Osteoblast (primary cell): ENCODE results near the gene PIP4K2A. TPM values are rescaled to one million over a fixed set of nuclear protein-coding genes. Genes with fewer than 3 reads are reported as not detected.
A peak's percentile ranks its signal among the peaks of the same experiment; 100 is the strongest.
"Not testable (repeated sequence)": the region's sequence is repeated elsewhere in the genome, so short reads cannot be mapped to it uniquely, and the experiment has no call there.

Experiments used
- DNase-seq: peaks from one replicate; pipeline ENCODE4 v3.0.0; 2011; ENCODE audit warnings: low spot score, mixed read lengths; ENCODE audit not compliant: insufficient read length; ENCODE audit errors: missing footprints
- H2AFZ ChIP-seq: 2 replicates; pipeline ENCODE4 v1.6.0; 2011; ENCODE audit warnings: mild to moderate bottlenecking, low read length
- H3K27ac ChIP-seq: 2 replicates; pipeline ENCODE4 v1.5.1; 2011; ENCODE audit warnings: mild to moderate bottlenecking, low read depth, low read length, moderate library complexity
- H3K27me3 ChIP-seq: 2 replicates; pipeline ENCODE4 v1.6.0; 2012; ENCODE audit warnings: mild to moderate bottlenecking, control low read depth, inconsistent platforms, low read length, moderate library complexity; ENCODE audit not compliant: insufficient read depth
- H3K36me3 ChIP-seq: 2 replicates; pipeline ENCODE4 v1.5.1; 2011; ENCODE audit warnings: mild to moderate bottlenecking, low read length, control low read depth, moderate library complexity; ENCODE audit not compliant: insufficient read depth
- H3K4me1 ChIP-seq: 2 replicates; pipeline ENCODE4 v1.5.1; 2011; ENCODE audit warnings: mild to moderate bottlenecking, low read length, control low read depth, moderate library complexity; ENCODE audit not compliant: insufficient read depth
- H3K4me2 ChIP-seq: 2 replicates; pipeline ENCODE4 v1.6.0; 2011; ENCODE audit warnings: mild to moderate bottlenecking, low read length; ENCODE audit not compliant: insufficient read depth
- H3K4me3 ChIP-seq: fragments of 200-600 bp; sonication (generic); 3 replicates; pipeline ENCODE4 v1.5.1; 2012; ENCODE audit warnings: mild to moderate bottlenecking, low read length, inconsistent platforms; ENCODE audit not compliant: insufficient read depth
- H3K79me2 ChIP-seq: 2 replicates; pipeline ENCODE4 v1.6.0; 2012; ENCODE audit warnings: mild to moderate bottlenecking, low read length, control low read depth, inconsistent platforms; ENCODE audit not compliant: insufficient read depth
- H3K9me3 ChIP-seq: 2 replicates; pipeline ENCODE4 v1.5.1; 2011; ENCODE audit warnings: low read depth, low read length, control low read depth
- H4K20me1 ChIP-seq: 2 replicates; pipeline ENCODE4 v1.6.0; 2012; ENCODE audit warnings: mild to moderate bottlenecking, low read length, control low read depth; ENCODE audit not compliant: insufficient read depth
- CTCF ChIP-seq: IDR thresholded peaks from 2 replicates; pipeline ENCODE4 v1.5.1; 2011; ENCODE audit warnings: mild to moderate bottlenecking, low read depth, low read length, moderate library complexity; ENCODE audit errors: extremely low read depth
- total RNA-seq: library from RNA; depleted of rRNA; stranded (reverse); fragments of >200 nt; gene quantifications from 2 replicates; pipeline ENCODE4 v1.2.3, GENCODE V29; 2012

PIP4K2A gene
- total RNA-seq, 1 donor = 68.8 TPM

GRCh38 chr10:22697101-22697500 lies 17.3 kb downstream of the PIP4K2A start:
- no peak for DNase-seq
- Histone ChIP-seq H4K20me1 (peaks cover 36% of the 10 kb centered on the region), H3K79me2 (peaks cover 78% of the 10 kb centered on the region), H3K27me3 (no peaks in the 10 kb centered on the region), H3K9me3 (no peaks in the 10 kb centered on the region), H2AFZ (no peak overlapping the region), H3K4me3 (no peak overlapping the region), H3K27ac (no peak overlapping the region), H3K4me1 (peaks cover 10% of the 10 kb centered on the region), H3K36me3 (no peaks in the 10 kb centered on the region), H3K4me2 (no peak overlapping the region)
- no peak for TF ChIP-seq CTCF

GRCh38 chr10:22693860-22694259 lies 20.5 kb downstream of the PIP4K2A start:
- no peak overlapping the region for H3K27ac ChIP-seq
- H2AFZ ChIP-seq = no peak overlapping the region
- no peaks in the 10 kb centered on the region for H3K36me3 ChIP-seq
- H3K79me2 ChIP-seq = peaks cover 76% of the 10 kb centered on the region
- peaks cover 16% of the 10 kb centered on the region for H3K4me1 ChIP-seq
- TF ChIP-seq CTCF = no peak
- H3K4me3 ChIP-seq = no peak overlapping the region
- H4K20me1 ChIP-seq = peaks cover 26% of the 10 kb centered on the region
- H3K27me3 ChIP-seq = no peaks in the 10 kb centered on the region
- peak overlapping the region; percentile 52 for H3K4me2 ChIP-seq
- no peak for DNase-seq
- H3K9me3 ChIP-seq = no peaks in the 10 kb centered on the region

- no peak overlapping the region for H3K27ac ChIP-seq
These were observed 21.0 kb downstream of the PIP4K2A start for GRCh38 chr10:22693371-22693784.

GRCh38 chr10:22692119-22692518 lies 22.3 kb downstream of the PIP4K2A start:
- Histone ChIP-seq H3K4me1 (peaks cover 16% of the 10 kb centered on the region), H4K20me1 (peaks cover 27% of the 10 kb centered on the region), H3K79me2 (peaks cover 76% of the 10 kb centered on the region)
- not testable (repeated sequence) for H3K36me3 ChIP-seq, H3K27ac ChIP-seq, H3K4me3 ChIP-seq, H2AFZ ChIP-seq, H3K27me3 ChIP-seq, DNase-seq, H3K9me3 ChIP-seq, H3K4me2 ChIP-seq

More at GRCh38 chr10:22693371-22693784, 21.0 kb downstream of the PIP4K2A start:
- Histone ChIP-seq H3K4me1 (peaks cover 16% of the 10 kb centered on the region), H3K27me3 (no peaks in the 10 kb centered on the region), H3K4me2 (peak overlapping the region; percentile 52), H4K20me1 (peaks cover 26% of the 10 kb centered on the region), H3K36me3 (no peaks in the 10 kb centered on the region), H2AFZ (no peak overlapping the region), H3K9me3 (no peaks in the 10 kb centered on the region), H3K79me2 (peaks cover 78% of the 10 kb centered on the region), H3K4me3 (no peak overlapping the region)
- DNase-seq = peak; percentile 88
- TF ChIP-seq CTCF = no peak
